SU-DHL-6 (cell line): ENCODE data around the gene PIGW.

Experiments used
- CTCF ChIP-seq: fragments of 200-600 bp; sonication (generic); IDR thresholded peaks from one replicate; pipeline ENCODE4 v1.5.1; 2017; ENCODE audit warnings: antibody characterized with exemption, mild to moderate bottlenecking, low read length, moderate library complexity; ENCODE audit not compliant: insufficient read depth, poor library complexity, severe bottlenecking
- EZH2phosphoT487 ChIP-seq: fragments of 200-600 bp; sonication (generic), shearing (Covaris generic); conservative IDR thresholded peaks from 2 replicates; pipeline ENCODE4 v1.6.1; 2018; ENCODE audit warnings: mild to moderate bottlenecking, antibody characterized with exemption, low read length, moderate library complexity, mixed read lengths

- no peak for TF ChIP-seq CTCF
- no peak for TF ChIP-seq EZH2phosphoT487
These were observed 25.4 kb upstream of the PIGW start for GRCh38 chr17:36509272-36509985.
